DOHH2 (cell line): ENCODE measurements around the gene MEX3C.

Source experiments
- EZH2phosphoT487 ChIP-seq: fragments of 200-600 bp; sonication (generic); IDR thresholded peaks from 2 replicates; pipeline ENCODE4 v1.6.1; 2017; ENCODE audit warnings: borderline replicate concordance, mild to moderate bottlenecking, antibody characterized with exemption, low read length, moderate library complexity, mixed read lengths
- TF ChIP-seq, protein P1 (sequence below): fragments of 200-600 bp; sonication (generic); IDR thresholded peaks from one replicate; pipeline ENCODE4 v1.5.1; 2014; ENCODE audit warnings: antibody characterized with exemption, mild to moderate bottlenecking, low read depth, low read length; ENCODE audit not compliant: poor library complexity, severe bottlenecking

DNA sequence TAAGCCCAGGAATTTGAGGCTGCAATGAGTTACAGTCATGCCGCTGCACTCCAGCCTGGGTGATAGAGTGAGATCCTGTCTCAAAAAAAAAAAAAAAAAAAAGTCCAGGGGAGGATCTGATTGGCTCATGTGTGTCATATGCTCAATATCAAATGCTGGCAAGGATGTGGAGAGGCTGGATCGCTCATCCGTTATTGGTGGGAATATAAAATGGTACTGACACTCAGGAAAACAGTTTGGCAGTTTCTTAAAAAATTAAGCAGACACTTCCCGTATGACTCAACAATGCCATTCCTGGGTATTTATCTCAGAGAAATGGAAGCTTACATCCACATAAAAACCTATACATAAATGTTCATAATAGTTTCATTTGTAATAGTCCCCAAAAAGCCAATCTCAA, 68.9 kb downstream of the MEX3C start:
- TF ChIP-seq, protein P1, sequence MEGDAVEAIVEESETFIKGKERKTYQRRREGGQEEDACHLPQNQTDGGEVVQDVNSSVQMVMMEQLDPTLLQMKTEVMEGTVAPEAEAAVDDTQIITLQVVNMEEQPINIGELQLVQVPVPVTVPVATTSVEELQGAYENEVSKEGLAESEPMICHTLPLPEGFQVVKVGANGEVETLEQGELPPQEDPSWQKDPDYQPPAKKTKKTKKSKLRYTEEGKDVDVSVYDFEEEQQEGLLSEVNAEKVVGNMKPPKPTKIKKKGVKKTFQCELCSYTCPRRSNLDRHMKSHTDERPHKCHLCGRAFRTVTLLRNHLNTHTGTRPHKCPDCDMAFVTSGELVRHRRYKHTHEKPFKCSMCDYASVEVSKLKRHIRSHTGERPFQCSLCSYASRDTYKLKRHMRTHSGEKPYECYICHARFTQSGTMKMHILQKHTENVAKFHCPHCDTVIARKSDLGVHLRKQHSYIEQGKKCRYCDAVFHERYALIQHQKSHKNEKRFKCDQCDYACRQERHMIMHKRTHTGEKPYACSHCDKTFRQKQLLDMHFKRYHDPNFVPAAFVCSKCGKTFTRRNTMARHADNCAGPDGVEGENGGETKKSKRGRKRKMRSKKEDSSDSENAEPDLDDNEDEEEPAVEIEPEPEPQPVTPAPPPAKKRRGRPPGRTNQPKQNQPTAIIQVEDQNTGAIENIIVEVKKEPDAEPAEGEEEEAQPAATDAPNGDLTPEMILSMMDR = no peak
- TF ChIP-seq EZH2phosphoT487 = no peak
